ENCODE measurements around the gene HSPA2.
A peak's percentile ranks its signal among the peaks of the same experiment; 100 is the strongest.

HSPA2 gene

DNA sequence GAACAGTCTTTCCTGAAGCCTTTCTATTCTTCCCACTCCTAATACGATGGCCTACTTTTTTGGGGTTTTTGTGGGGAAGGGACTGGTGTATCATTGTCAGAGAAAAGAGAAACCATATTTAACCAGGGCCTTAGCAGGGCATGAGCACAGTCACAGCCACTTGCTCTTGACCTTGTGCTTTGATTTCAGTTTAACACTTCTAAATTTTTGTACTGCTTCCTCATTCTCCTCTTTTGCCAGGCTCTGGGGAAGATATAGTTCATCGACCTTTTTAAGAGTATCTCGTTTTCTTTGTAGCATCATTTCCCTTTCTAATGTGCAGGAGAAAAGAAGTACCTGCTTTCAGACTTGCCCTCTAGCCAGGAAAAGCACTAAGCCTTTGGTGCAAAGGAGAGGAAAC lies 33.8 kb upstream of the HSPA2 start:
- TF ChIP-seq CTCF (IDR thresholded peaks at IDR 0.05; ENCODE audit: low read depth, low read length): no peak
- peak overlapping the region; percentile 72 for H3K4me3 ChIP-seq (ENCODE audit: low read depth, low read length)

GRCh38 chr14:64507376-64508156 lies 33.0 kb upstream of the HSPA2 start:
- TF ChIP-seq CTCF (IDR thresholded peaks at IDR 0.05; ENCODE audit: low read depth, low read length): no peak
- H3K4me3 ChIP-seq (ENCODE audit: low read depth, low read length): peak overlapping the region; percentile 72

DNA sequence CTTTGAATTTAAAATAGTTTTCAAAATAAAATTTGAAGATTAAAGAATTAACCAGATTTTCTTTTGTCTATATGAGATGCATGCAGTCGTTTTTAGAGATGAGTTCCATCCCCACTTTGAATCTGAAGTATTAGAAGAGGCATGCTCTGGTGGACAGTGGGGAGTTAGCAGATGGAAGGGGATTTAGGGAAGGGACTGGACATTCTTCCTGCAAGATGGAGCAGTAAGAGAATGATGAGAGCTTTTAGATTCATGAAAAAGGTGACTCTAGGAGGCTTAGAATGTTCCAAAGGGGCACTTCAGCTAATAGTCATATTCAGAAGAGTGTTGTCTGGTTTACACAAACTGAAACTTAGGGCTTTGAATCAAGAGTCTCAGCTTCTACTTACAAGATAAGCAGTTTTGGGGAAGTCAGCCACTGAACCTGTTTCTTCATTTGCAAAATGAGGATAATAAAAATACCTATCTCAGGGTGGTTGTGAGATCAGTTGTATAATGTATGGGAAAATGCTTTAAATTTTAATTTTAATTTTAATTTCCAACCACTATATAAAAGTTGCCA lies 32.2 kb upstream of the HSPA2 start:
- no peak for TF ChIP-seq CTCF (IDR thresholded peaks at IDR 0.05; ENCODE audit: low read depth, low read length)
- no peak overlapping the region for H3K4me3 ChIP-seq (ENCODE audit: low read depth, low read length)

DNA sequence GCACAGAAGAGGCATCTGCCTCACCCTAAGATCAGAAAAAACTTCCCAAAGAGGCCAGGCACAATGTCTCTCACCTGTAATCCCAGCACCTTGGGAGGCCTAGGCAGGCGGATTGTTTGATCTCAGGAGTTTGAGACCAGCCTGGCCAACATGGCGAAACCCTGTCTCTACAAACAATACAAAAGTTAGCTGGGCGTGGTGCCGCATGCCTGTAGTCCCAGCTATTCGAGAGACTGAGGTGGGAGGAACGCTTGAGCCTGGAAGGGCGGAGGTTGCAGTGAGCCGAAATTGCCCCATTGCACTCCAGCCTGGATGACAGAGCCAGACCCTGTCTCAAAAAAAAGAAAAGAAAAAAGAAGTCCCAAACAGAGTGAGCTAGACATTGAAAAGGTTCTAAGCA lies 31.5 kb upstream of the HSPA2 start:
- no peak overlapping the region for H3K4me3 ChIP-seq (ENCODE audit: low read depth, low read length)
- TF ChIP-seq CTCF (IDR thresholded peaks at IDR 0.05; ENCODE audit: low read depth, low read length): no peak

- no peak overlapping the region for H3K4me3 ChIP-seq (ENCODE audit: low read depth, low read length)
- peak; percentile 65 for TF ChIP-seq CTCF (IDR thresholded peaks at IDR 0.05; ENCODE audit: low read depth, low read length)
Observed at GRCh38 chr14:64510825-64511671, 29.5 kb upstream of the HSPA2 start.

DNA sequence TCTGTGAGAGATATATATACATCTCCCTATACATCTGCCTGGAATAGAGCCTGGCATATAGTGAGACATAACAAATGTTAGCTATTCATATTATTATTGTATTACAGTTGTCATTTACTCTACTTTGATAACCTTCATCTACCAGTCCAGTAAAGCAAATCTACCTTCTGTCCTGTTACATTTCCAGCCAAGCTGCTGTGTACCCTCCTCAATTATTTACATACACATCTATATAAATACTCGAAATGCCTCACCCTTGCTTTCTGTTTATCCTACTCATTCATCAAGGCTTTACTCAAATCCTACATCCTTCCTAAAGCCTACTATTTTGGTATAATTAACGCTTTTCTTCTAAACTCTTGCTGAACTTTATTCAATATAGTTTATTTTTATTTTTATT lies 27.3 kb upstream of the HSPA2 start:
- H3K4me3 ChIP-seq (ENCODE audit: low read depth, low read length): no peak overlapping the region
- no peak for TF ChIP-seq CTCF (IDR thresholded peaks at IDR 0.05; ENCODE audit: low read depth, low read length)

- no peak for TF ChIP-seq CTCF (IDR thresholded peaks at IDR 0.05; ENCODE audit: low read depth, low read length)
- H3K4me3 ChIP-seq (ENCODE audit: low read depth, low read length): no peak overlapping the region
Observed at GRCh38 chr14:64515053-64515452, 25.5 kb upstream of the HSPA2 start.
